Keratinocyte (primary cell): ENCODE data around the gene TLE7. TPM values are rescaled to one million over a fixed set of nuclear protein-coding genes. Genes with fewer than 3 reads are reported as not detected.

ENCODE experiments used
- DNase-seq: peaks from one replicate; pipeline ENCODE4 v3.0.0-alpha.2; 2011; ENCODE audit warnings: low read depth, missing footprints, low spot score
- FAIRE-seq: peaks from 2 replicates; lab custom pipeline; 2011; peaks lifted over from hg19 to GRCh38; lab: Jason Lieb, UNC
- H2AFZ ChIP-seq: 2 replicates; pipeline ENCODE4 v1.6.0; 2012; ENCODE audit warnings: low read length, control low read depth, inconsistent platforms; ENCODE audit not compliant: control insufficient read depth
- H3K27ac ChIP-seq: 2 replicates; pipeline ENCODE4 v1.5.1; 2011; ENCODE audit warnings: low read length; ENCODE audit not compliant: control insufficient read depth, insufficient read depth
- H3K27me3 ChIP-seq: 3 replicates; pipeline ENCODE4 v1.6.0; 2011; ENCODE audit warnings: low read length; ENCODE audit not compliant: control insufficient read depth, insufficient read depth; ENCODE audit errors: extremely low read depth
- H3K36me3 ChIP-seq, 2 experiments: 2 replicates in 1 of 2; 3 replicates in 1 of 2; pipeline ENCODE4 v1.5.1; 2011; ENCODE audit warnings: low read length in 2 of 2, mild to moderate bottlenecking in 1 of 2; ENCODE audit not compliant: control insufficient read depth in 2 of 2, insufficient read depth in 2 of 2; ENCODE audit errors: extremely low read depth in 1 of 2
- H3K4me1 ChIP-seq: 3 replicates; pipeline ENCODE4 v1.5.1; 2011; ENCODE audit warnings: low read length; ENCODE audit not compliant: control insufficient read depth, insufficient read depth; ENCODE audit errors: extremely low read depth
- H3K4me2 ChIP-seq: 3 replicates; pipeline ENCODE4 v1.6.0; 2011; ENCODE audit warnings: low read depth, low read length; ENCODE audit not compliant: control insufficient read depth, insufficient read depth; ENCODE audit errors: extremely low read depth
- H3K4me3 ChIP-seq, 3 experiments: fragments of 200-600 bp in 1 of 3; sonication (generic) in 1 of 3; 2 replicates in 2 of 3; 3 replicates in 1 of 3; pipeline ENCODE4 v1.5.1; 2011 to 2016; ENCODE audit warnings: low read length in 3 of 3, mild to moderate bottlenecking in 3 of 3, control low read depth in 2 of 3, inconsistent platforms in 1 of 3, low read depth in 1 of 3, mixed read lengths in 1 of 3, mixed run types in 1 of 3, moderate library complexity in 1 of 3; ENCODE audit not compliant: control insufficient read depth in 2 of 3, insufficient read depth in 2 of 3; ENCODE audit errors: extremely low read depth in 1 of 3
- H3K79me2 ChIP-seq: 2 replicates; pipeline ENCODE4 v1.6.0; 2012; ENCODE audit warnings: low read length; ENCODE audit not compliant: control insufficient read depth, insufficient read depth
- H3K9ac ChIP-seq: 3 replicates; pipeline ENCODE4 v1.6.0; 2011; ENCODE audit warnings: low read length; ENCODE audit not compliant: control insufficient read depth, insufficient read depth; ENCODE audit errors: extremely low read depth
- H3K9me1 ChIP-seq: 3 replicates; pipeline ENCODE4 v1.6.0; 2011; ENCODE audit warnings: low read length; ENCODE audit not compliant: control insufficient read depth, insufficient read depth; ENCODE audit errors: extremely low read depth
- H3K9me3 ChIP-seq: 2 replicates; pipeline ENCODE4 v1.5.1; 2012; ENCODE audit warnings: low read depth, low read length; ENCODE audit not compliant: control insufficient read depth
- H4K20me1 ChIP-seq: 3 replicates; pipeline ENCODE4 v1.6.0; 2011; ENCODE audit warnings: low read length; ENCODE audit not compliant: control insufficient read depth, insufficient read depth; ENCODE audit errors: extremely low read depth
- CTCF ChIP-seq, 3 experiments: IDR thresholded peaks in 1 of 3; conservative IDR thresholded peaks in 1 of 3; optimal IDR thresholded peaks in 1 of 3; 2 replicates in 2 of 3; 3 replicates in 1 of 3; pipeline versions ENCODE3 to v1.5.1; 2011; ENCODE audit warnings: low read length in 3 of 3, mild to moderate bottlenecking in 3 of 3, moderate library complexity in 2 of 3, control low read depth in 1 of 3, inconsistent platforms in 1 of 3; ENCODE audit not compliant: insufficient read depth in 2 of 3; ENCODE audit errors: extremely low read depth in 1 of 3
- EZH2 ChIP-seq: IDR thresholded peaks from one replicate; pipeline ENCODE4 v1.6.1; 2012; ENCODE audit warnings: inconsistent platforms, mild to moderate bottlenecking, low read length, moderate library complexity
- dilution Hi-C: fragments of 300-500 bp; cut with MboI; formaldehyde crosslinking; loops from one replicate; pipeline ENCODE4 v1.7.0; 2020; ENCODE audit warnings: low sequenced_read_pairs; ENCODE audit not compliant: extremely low pct_ligation_motif_present
- polyA plus RNA-seq, 5 experiments: library from polyadenylated mRNA; depleted of rRNA in 3 of 5; stranded (reverse) in 3 of 5; stranded (forward) in 1 of 5; unstranded in 1 of 5; fragments of >200 nt; gene quantifications; 1 replicate in 1 of 5; 2 replicates in 3 of 5; 3 replicates in 1 of 5; pipeline versions ENCODE4 v1.2.1 to v1.2.3, GENCODE V29; 2011 to 2012; ENCODE audit warnings: missing spikeins in 2 of 5, low read depth in 1 of 5, low replicate concordance in 1 of 5

Gene TLE7
- polyA plus RNA-seq, 1 donor (not counting 4 experiments of a cell fraction or from before 2014, with no cell fraction given) = not detected

GRCh38 chr16:71426069-71426879, 15.6 kb downstream of the TLE7 start:
- peak overlapping the region; percentile 48 for H3K9ac ChIP-seq
- peak overlapping the region; percentile 78 for H3K4me2 ChIP-seq
- no peaks in the 10 kb centered on the region for H3K9me1 ChIP-seq
- dilution Hi-C loops = no loop called here
- peak overlapping the region; percentile 73 for H2AFZ ChIP-seq
- H3K4me1 ChIP-seq = no peaks in the 10 kb centered on the region
- FAIRE-seq (peak; percentile 90), DNase-seq (peak; percentile 99)
- H3K9me3 ChIP-seq = no peaks in the 10 kb centered on the region
- H4K20me1 ChIP-seq = no peaks in the 10 kb centered on the region
- TF ChIP-seq CTCF (optimal IDR thresholded peaks at IDR 0.05 in 1 of 3, IDR thresholded peaks at IDR 0.05 in 1 of 3, conservative IDR thresholded peaks at IDR 0.05 in 1 of 3; ENCODE audit: extremely low read depth in 1 of 3, insufficient read depth in 2 of 3, low read length in 3 of 3) (no peak), EZH2 (no peak)
- peak overlapping the region; percentile 53 to 74 (median 66) for H3K4me3 ChIP-seq
- no peak overlapping the region for H3K27ac ChIP-seq
- no peaks in the 10 kb centered on the region for H3K36me3 ChIP-seq
- no peaks in the 10 kb centered on the region for H3K79me2 ChIP-seq
- H3K27me3 ChIP-seq = peaks cover 7% of the 10 kb centered on the region

- Histone ChIP-seq H3K36me3 (no peaks in the 10 kb centered on the region), H3K4me1 (no peaks in the 10 kb centered on the region), H3K27me3 (peaks cover 7% of the 10 kb centered on the region), H3K4me2 (peak overlapping the region; percentile 78), H3K4me3 (peak overlapping the region; percentile 53 to 74 (median 66)), H4K20me1 (no peaks in the 10 kb centered on the region), H3K27ac (no peak overlapping the region), H3K9me3 (no peaks in the 10 kb centered on the region), H3K79me2 (no peaks in the 10 kb centered on the region), H2AFZ (peak overlapping the region; percentile 73), H3K9ac (no peak overlapping the region), H3K9me1 (no peaks in the 10 kb centered on the region)
- DNase-seq (no peak), FAIRE-seq (no peak)
- dilution Hi-C loops = no loop called here
- TF ChIP-seq CTCF (optimal IDR thresholded peaks at IDR 0.05 in 1 of 3, IDR thresholded peaks at IDR 0.05 in 1 of 3, conservative IDR thresholded peaks at IDR 0.05 in 1 of 3; ENCODE audit: extremely low read depth in 1 of 3, insufficient read depth in 2 of 3, low read length in 3 of 3) (no peak), EZH2 (no peak)
Observed at GRCh38 chr16:71425746-71426068, 16.1 kb downstream of the TLE7 start.
